Fibroblast of gingiva (primary cell): Measurements from ENCODE around the gene PLA2G5.
"Not testable (repeated sequence)": the region's sequence is repeated elsewhere in the genome, so short reads cannot be mapped to it uniquely, and the experiment has no call there.

Source experiments
- DNase-seq: peaks from one replicate; pipeline ENCODE4 v3.0.0-alpha.2; 2011; ENCODE audit warnings: low read depth

PLA2G5 gene

GRCh38 chr1:20069874-20070273, at the start of gene PLA2G5:
PLA2G5 (plus strand) TSS chr1:20070194; CDS start chr1:20084831, 14,637 bp downstream.
- DNase-seq, result no peak

GRCh38 chr1:20028125-20028524, 41.9 kb upstream of the PLA2G5 start:
- DNase-seq, result no peak

GRCh38 chr1:20028726-20029125, 41.3 kb upstream of the PLA2G5 start:
- DNase-seq, result no peak

GRCh38 chr1:20029178-20029912, 40.6 kb upstream of the PLA2G5 start:
- no peak for DNase-seq

GRCh38 chr1:20030436-20031151, 39.4 kb upstream of the PLA2G5 start:
- not testable (repeated sequence) for DNase-seq

- DNase-seq, result no peak
Observed at GRCh38 chr1:20031161-20031560, 38.8 kb upstream of the PLA2G5 start.

GRCh38 chr1:20031836-20032235, 38.2 kb upstream of the PLA2G5 start:
- no peak for DNase-seq

- no peak for DNase-seq
Observed at GRCh38 chr1:20032425-20032824, 37.6 kb upstream of the PLA2G5 start.

- DNase-seq, result no peak
Observed at GRCh38 chr1:20033420-20033819, 36.6 kb upstream of the PLA2G5 start.

- DNase-seq, result no peak
Observed at GRCh38 chr1:20035114-20035513, 34.9 kb upstream of the PLA2G5 start.

GRCh38 chr1:20037877-20038276, 32.1 kb upstream of the PLA2G5 start:
- no peak for DNase-seq

- no peak for DNase-seq
Observed at GRCh38 chr1:20047096-20047495, 22.9 kb upstream of the PLA2G5 start.

GRCh38 chr1:20048563-20048962, 21.4 kb upstream of the PLA2G5 start:
- DNase-seq, result no peak

- DNase-seq, result not testable (repeated sequence)
Observed at GRCh38 chr1:20049056-20049798, 20.8 kb upstream of the PLA2G5 start.

- DNase-seq, result no peak
Observed at GRCh38 chr1:20051218-20051829, 18.7 kb upstream of the PLA2G5 start.

GRCh38 chr1:20052386-20052785, 17.6 kb upstream of the PLA2G5 start:
- no peak for DNase-seq

- DNase-seq, result no peak
Observed at GRCh38 chr1:20057886-20058420, 12.0 kb upstream of the PLA2G5 start.

GRCh38 chr1:20058531-20058930, 11.5 kb upstream of the PLA2G5 start:
- DNase-seq, result no peak

- no peak for DNase-seq
Observed at GRCh38 chr1:20059847-20060246, 10.1 kb upstream of the PLA2G5 start.

- DNase-seq, result not testable (repeated sequence)
Observed at GRCh38 chr1:20060791-20061190, 9.2 kb upstream of the PLA2G5 start.

- no peak for DNase-seq
Observed at GRCh38 chr1:20061866-20062265, 8.1 kb upstream of the PLA2G5 start.

- DNase-seq, result peak; percentile 11
Observed at GRCh38 chr1:20063861-20064292, 6.1 kb upstream of the PLA2G5 start.
